KBM-7 (cell line): Measurements from ENCODE around the gene PEX6.
"Not testable (repeated sequence)": the region's sequence is repeated elsewhere in the genome, so short reads cannot be mapped to it uniquely, and the experiment has no call there.

Experiments used
- DNase-seq: peaks from one replicate; pipeline ENCODE4 v3.0.0-alpha.2; 2015
- in situ Hi-C: fragments of 300-500 bp; cut with MboI; formaldehyde crosslinking; loops from 2 replicates; pipeline ENCODE4 v1.14.3; 2020; ENCODE audit warnings: low sequenced_read_pairs, low pct_unique_long_range_greater_than_20kb, mixed read lengths

Gene PEX6

DNA sequence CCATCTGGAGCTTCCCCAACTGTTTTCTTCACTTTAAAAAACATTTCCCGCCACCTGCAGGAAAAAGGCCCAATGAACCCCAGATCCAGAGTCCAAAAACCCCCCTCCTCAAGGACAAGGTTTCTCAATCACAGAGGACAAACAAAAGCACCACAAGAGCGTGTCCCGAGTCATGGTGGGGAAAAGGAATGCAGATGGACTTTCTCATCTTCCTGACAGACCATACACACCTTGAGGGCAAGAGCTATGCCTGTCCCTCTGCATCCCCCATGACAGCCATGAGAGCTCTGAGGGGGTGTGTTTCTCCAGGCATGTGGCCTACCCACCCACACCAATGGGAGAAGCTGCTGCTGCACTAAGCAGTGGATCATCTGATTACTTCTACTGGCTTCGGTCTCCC, 9.0 kb downstream of the PEX6 start:
- in situ Hi-C loops = no loop called here
- no peak for DNase-seq

DNA sequence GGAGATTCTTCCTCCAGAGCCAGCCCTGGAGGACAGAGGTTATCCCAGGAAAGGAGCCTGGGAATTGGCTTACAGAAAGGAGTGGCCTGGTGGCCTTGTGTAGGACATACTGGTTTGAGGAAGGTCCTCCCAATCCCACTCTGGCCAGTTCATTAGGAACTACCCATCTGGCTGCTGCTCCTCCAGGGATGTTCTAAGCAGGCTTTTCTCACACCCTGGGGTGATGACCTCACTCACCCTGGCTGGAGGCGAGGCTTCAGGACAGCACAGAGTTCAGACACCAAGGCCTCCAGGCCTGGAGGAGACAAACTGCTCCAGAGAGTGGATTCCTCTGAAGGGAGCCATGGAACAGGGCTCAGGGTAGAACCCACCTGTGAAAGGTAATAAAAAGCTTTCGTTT, 9.6 kb downstream of the PEX6 start:
- in situ Hi-C loops = no loop called here
- DNase-seq = no peak

DNA sequence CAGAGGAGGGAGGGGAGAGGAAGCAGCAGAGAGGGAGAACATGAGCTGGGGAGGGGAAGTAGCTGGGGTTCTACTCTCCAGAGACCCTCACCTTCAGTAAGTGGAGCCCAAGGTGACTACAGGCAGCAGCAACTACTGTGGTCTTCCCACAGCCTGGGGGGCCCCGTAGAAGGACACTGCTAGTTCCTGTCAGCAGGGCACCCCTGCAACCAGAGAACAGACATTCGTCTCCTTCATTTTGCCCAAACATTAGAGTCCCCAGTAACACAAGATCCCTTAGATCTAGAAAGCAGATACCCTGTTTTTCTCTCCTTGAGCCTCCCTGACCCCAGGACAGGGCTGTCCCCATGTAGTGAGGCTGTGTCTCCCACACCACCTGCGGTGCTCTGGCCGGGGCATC, 10.2 kb downstream of the PEX6 start:
- in situ Hi-C loops = no loop called here
- DNase-seq = no peak

DNA sequence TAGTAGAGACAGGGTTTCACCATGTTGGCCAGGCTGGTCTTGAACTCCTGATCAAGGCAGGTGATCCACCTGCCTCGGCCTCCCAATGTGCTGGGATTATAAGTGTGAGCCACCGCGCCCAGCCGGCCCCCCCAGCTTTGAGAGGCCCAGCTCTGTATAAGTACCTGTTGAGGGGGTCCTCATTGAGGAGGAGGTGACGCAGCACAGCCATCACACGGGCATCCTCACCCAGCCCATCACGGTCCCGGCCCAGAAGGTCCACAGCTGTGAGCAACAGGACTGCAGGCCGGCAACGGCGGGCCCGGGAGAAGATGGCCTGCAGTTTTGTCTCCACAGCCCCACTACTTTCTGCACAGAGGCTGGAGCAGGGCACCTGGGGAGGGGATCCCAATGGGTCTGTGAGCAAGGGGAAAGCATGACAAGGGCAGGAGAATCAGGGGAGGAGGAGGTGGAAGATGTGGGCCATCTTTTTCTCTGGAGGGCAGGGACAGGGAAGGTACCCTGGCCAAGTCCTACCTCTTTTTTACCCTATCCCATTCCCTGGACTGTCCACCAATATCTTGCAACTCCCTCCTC, 10.8 kb downstream of the PEX6 start:
- DNase-seq = no peak
- in situ Hi-C loops = no loop called here

DNA sequence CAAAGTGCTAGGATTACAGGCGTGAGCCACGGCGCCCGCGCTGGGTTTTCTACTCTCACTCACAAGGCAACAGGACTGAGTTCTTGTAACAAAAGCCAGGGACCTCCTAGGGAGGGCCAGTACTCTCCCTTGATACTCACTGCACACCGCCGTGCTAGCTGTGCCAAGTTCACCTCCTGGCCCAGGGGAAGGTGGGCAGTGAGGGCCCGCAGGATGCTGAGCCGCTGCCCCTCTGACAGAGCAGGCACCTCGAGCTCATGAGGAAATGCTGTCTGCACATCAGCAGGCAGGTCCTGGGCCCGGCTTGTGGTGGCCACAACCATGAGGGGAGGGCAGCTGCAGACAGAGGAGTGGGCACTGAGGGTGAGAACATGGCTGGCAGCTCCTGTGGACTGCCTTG, 11.8 kb downstream of the PEX6 start:
- no peak for DNase-seq
- in situ Hi-C loops = no loop called here

DNA sequence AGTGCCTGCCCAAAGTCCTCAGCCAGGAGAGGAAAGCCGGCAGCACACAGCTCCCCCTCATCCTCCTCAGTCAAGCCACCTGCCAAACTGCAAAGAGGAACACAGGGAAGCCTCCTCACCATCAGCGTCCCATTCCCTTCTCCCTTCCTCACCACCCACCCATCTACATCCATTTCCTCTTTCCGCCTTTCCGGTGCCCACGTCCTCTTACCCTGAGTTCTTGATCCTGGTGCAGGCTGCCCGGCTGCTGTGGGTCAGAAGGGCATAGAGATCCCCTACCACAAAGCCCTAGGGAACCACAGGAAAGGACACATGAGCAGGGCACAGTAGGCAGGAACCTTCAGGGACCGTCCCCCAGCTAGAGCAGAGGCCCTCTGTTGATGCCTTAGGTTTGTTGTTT, 12.4 kb downstream of the PEX6 start:
- in situ Hi-C loops = no loop called here
- no peak for DNase-seq

DNA sequence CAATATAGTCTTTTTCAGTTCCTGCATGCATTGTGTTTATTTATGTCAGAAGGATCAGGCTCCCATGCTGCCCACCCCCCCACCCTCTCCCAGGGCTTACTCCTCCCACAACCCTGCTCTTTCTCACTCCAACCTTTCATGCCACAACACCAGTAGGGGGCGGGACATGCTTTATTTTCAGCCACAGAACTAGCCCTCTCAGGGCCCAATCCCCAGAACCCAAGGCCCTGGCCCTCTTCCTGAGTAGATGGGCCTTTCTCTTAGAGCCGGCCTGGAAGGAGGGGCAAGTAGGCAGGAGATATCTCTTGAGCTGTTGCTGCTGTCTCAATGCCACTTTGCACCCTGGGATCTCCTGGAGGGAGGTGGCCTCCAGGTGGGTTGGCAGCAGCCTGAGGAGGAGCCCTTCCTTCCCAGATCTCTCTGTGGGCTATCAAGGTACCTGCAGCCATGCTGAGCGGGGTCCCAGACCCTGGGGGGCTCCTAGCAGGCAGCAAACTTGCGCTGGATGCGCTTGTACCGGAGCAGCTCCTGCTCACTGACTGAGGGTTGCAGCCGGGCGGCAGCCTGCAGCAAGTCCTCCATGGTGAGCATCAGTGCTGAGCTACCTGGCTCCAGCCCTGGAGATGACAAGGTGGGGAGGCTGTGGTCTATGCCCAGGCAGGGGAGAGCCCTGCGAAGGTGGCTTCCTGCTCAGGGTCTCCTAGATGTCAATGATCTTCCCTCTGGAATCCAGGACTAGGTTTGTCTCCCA, 15.0 kb downstream of the PEX6 start:
- in situ Hi-C loops = no loop called here

DNA sequence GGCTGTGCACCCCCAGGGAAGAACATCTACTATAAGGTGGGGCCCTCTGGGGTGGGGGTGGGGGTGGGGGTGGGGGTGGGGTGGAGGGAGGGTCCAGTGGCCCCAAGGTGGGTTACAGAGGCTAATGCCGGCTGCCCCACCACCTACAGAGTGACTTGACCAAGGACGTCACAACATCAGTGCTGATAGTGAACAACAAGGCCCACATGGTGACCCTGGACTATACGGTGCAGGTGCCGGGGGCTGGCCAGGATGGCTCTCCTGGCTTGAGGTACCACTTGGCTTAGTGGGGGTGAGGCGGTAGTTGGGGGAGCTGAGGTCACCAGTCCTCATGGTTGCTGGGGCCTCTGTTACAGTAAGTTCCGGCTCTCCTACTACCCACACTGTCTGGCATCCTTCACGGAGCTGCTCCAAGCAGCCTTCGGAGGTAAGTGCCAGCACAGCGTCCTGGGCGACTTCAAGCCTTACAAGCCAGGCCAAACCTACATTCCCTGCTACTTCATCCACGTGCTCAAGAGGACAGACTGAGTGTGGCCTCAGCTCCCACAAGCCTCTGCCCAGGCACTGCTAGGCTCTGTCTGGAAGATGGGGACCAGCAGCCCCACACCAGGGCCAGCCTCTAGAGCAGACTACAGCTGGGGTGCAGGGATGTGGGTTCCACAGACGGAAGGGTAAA, 15.7 kb downstream of the PEX6 start:
- in situ Hi-C loops = no loop called here
- no peak for DNase-seq

More for the DNA sequence above, 15.0 kb downstream of the PEX6 start:
- DNase-seq = peak; percentile 74

DNA sequence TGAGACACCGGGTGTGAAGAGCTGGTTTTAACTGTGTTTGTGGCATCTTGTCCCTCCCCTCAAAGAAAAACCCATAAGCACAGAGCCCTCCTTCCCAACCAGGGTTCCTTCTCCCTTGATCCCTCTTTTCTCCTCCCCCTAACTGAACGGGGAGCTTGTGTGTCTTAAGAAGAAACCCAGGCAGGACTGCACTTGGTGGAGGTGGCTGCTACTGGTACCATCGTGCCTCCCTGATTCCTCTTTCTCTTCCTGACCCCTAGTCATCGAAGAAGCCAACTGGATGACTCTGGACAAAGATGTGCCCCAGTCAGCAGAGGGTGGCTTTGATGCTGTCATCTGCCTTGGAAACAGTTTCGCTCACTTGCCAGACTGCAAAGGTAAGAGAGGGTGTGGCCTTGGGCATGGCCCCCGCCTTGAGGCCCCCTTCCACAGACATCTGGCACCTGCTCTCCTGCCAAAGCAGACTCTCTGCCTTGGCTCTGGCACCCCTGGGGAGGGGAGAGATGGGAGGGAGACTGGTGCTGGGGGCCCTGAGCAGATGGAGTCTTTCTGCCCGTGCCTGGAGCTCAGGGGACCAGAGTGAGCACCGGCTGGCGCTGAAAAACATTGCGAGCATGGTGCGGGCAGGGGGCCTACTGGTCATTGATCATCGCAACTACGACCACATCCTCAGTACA, 16.3 kb downstream of the PEX6 start:
- in situ Hi-C loops = no loop called here
- DNase-seq = no peak

DNA sequence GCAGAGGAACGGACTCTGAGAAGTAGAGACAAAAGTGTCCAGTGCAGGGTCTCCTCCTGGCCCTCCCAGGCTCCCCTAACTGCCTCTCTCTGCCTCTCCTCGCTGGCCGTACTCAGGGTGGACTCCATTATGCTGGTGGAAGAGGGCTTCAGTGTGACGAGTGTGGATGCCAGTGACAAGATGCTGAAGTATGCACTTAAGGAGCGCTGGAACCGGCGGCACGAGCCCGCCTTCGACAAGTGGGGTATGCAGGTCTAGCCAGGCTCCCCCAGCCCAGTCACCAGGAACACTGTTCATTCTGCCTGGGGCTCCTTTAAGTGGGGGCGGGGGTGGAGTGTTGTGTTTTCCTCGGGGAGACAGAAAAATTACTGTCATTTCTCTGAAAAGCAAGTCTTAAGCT, 16.9 kb downstream of the PEX6 start:
- no peak for DNase-seq
- in situ Hi-C loops = no loop called here

DNA sequence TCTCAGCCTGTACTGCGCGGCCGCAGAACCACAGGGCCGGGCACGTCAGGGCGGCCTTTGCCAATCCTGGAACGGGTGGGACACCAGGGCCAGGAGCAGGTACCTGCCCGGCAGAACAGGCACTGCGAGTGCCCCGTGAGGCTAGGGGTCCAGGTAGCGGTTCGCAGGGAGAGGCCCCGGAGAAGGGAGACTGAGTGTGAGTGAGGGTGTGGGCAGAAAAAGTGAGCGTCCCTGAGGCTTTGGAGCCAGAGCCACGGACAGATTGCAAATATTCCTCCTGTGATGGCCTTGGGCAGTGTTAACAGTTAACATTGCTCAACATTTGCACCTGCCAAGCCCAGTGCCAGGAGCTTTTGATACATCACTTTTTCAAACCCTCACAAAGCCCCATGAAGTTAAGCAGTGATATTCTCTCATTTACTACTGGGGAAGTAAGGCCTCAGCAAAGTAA, 17.9 kb downstream of the PEX6 start:
- in situ Hi-C loops = no loop called here
- no peak for DNase-seq

DNA sequence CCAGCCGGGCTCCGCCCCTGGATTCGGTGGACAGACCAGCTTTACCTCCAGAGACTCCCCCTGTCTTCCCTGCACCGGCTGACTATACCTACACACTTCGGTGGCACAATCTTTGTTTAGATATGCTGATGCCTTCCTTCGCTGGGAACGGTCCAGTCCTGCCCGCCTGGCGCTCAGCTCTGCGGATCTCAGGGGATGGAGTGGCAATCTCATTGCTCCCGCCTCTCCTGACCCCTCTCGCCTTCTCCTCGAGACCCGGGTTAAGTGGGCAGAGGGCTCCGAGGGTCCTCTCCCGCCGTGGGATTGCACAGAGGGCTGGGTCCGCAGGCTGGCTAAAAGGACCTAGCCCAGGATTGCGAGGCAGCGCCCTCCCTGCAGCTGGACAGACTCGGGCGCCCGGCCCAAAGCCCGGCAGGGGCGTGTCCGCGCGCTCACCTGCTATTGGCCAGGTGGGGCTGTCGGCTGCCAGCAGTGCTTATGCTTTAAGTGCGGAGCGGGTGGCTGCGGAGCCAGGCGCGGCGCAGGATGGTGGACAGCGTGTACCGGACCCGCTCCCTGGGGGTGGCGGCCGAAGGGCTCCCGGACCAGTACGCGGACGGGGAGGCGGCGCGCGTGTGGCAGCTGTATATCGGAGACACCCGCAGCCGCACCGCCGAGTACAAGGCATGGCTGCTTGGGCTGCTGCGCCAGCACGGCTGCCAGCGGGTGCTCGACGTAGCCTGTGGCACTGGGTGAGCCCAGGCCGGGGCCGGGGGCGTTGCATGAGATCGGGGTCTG, 18.6 kb downstream of the PEX6 start, which contains the start of gene GNMT:
GNMT (plus strand) TSS at position 512 of the 777 bp plus-strand sequence; CDS start at position 526, 14 bp downstream.
- no peak for DNase-seq
- in situ Hi-C loops = no loop called here

DNA sequence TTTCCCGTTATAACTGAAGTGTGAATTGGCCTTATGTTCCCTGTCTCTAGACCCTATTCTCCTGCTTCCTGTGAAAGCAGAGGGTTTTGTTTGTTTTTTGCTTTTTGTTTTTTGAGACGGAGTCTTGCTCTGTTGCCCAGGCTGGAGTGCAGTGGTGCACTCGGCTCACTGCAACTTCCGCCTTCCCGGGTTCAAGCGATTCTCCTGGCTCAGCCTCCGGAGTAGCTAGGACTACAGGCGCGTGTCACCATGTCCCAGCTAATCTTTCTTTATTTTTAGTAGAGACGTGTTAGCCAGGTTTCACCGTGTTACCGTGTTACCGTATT, 19.1 kb downstream of the PEX6 start:
- DNase-seq = no peak
- in situ Hi-C loops = no loop called here

DNA sequence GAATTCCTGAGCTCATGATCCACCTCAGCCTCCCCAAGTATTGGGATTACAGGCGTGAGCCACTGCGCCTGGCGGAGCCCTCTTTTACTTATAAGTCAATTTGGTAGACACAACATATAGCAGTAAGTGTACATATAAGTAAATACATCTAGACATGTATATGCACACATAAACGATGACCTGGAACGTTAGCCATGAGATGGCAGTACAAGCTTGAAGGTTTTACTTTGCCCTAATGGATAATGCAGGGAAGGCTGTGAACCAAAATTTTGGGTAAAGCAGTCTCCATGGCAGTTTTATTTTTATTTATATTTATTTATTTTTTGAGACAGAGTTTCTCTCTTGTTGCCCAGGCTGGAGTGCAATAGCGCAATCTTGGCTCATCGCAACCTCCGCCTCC, 20.9 kb downstream of the PEX6 start:
- no peak for DNase-seq
- in situ Hi-C loops = no loop called here

DNA sequence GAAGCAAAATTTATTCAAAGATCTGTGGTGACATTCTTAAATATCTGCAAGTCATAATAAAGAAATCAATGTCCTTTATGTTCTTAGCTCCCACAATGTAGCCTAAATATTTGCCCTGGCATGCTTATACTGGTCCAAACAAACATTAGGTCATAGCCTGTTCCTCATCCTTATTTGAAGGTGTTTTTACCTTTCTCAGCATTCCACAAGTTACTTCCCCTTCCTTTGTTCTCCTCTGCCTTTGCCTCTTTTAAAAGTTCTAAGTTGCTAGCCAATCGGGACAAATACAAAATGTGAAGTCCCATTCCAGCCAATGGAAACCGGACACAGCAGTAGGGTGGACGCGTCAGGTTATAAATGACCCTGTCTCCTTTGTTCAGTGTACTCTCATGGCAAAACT, 24.6 kb downstream of the PEX6 start:
- DNase-seq, in situ Hi-C loops: not testable (repeated sequence)

DNA sequence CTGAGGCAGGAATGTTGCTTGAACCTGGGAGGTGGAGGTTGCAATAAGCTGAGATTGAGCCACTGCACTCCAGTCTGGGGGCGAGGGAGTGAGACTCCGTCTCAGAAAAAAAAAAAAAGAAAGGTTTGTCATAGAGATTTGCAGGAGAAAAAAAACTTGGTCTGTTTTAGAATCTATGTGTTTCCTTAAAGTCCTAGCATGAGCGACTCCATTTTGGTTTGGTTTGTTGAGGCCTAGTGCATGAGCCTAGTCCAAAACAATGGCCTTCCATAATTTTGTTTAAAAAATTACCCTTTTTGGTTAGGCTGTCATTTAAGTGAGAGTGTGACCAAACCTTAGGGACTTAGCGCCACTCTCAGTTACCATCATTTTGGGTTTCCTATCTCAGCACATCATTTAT, 26.6 kb downstream of the PEX6 start:
- no peak for DNase-seq
- in situ Hi-C loops = no loop called here

DNA sequence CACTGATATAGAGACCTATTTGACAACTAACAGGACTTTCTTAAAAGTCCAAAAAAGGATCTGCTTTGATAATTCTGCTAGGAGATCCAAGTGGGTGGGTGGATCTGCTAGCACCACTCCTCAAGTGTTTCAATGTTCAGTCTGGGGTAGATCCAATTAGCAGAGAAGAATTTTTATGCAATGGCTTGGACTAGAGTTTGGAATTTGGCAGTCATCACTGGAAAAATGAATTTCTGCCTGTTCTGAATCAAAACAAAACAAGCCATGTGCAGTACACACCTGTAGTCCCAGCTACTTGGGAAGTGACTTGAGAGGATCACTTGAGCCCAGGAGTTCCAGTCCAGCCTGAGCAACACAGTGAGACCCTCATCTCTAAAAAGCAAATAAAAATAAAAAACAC, 31.0 kb downstream of the PEX6 start:
- DNase-seq = no peak
- in situ Hi-C loops = no loop called here

DNA sequence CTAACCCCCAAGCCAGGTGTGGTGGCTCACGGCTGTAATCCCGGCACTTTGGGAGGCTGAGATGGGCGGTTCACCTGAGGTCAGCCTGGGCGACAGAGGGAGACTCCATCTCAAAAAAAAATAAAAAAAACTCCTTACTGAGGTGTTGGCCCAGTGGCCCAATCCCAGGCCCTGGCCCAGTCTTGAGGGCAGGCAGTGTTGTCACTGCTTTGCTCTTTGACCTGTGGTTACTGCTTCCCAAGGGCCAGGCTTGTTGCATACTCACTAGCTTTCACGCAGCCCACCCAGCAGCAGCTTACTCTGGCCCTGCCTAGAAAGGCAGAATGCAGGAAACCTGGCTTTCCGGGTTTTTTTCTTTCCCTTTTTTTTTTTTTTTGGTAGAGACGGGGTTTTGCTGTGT, 36.5 kb downstream of the PEX6 start:
- no peak for DNase-seq
- in situ Hi-C loops = no loop called here

DNA sequence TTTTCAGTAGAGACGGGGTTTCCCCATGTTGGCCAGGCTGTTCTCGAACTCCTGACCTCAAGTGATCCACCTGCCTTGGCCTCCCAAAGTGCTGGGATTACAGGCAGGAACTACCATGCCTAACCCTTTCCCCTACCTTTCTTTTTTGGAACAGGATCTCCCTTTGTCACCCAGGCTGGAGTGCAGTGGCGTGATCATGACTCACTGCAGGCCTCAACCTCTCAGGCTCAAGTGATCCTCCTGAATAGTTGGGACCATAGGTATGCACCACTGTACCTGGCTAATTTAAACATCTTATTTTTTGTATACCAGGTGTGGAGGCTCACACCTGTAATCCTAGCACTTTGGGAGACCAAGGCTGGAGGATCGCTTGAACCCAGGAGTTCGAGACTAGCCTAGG, 37.6 kb downstream of the PEX6 start:
- in situ Hi-C loops, DNase-seq: not testable (repeated sequence)
